BE2C (cell line): ENCODE measurements around the gene QTRT2. TPM values are rescaled to one million over a fixed set of nuclear protein-coding genes. Genes with fewer than 3 reads are reported as not detected.

Experiments used
- DNase-seq: peaks from one replicate; pipeline ENCODE4 v3.0.0-alpha.2; 2020
- H3K27me3 ChIP-seq: fragments of 250-450 bp; sonication (Bioruptor Pico); 2 replicates; pipeline ENCODE4 v1.5.1; 2020; ENCODE audit warnings: mild to moderate bottlenecking
- H3K36me3 ChIP-seq: fragments of 250-450 bp; sonication (Bioruptor Pico); 2 replicates; pipeline ENCODE4 v1.5.1; 2020; ENCODE audit warnings: mild to moderate bottlenecking
- H3K4me1 ChIP-seq: fragments of 250-450 bp; sonication (Bioruptor Pico); 2 replicates; pipeline ENCODE4 v1.5.1; 2020
- H3K4me3 ChIP-seq: 2 replicates; pipeline ENCODE4 v1.5.1; 2011; ENCODE audit warnings: low read depth, low read length
- H3K9me3 ChIP-seq: fragments of 250-450 bp; sonication (Bioruptor Pico); 2 replicates; pipeline ENCODE4 v1.5.1; 2020
- CTCF ChIP-seq: IDR thresholded peaks from 2 replicates; pipeline ENCODE4 v1.5.1; 2012; ENCODE audit warnings: mild to moderate bottlenecking, low read depth, low read length
- polyA plus RNA-seq: library from polyadenylated mRNA; unstranded; fragments of >200 nt; gene quantifications from one replicate; pipeline ENCODE4 v1.2.1, GENCODE V29; 2012; ENCODE audit warnings: low read depth, missing spikeins; ENCODE audit not compliant: insufficient read length, insufficient read depth

The QTRT2 gene
- polyA plus RNA-seq: 14.6 TPM

- no peak for TF ChIP-seq CTCF
- no peaks in the 10 kb centered on the region; the same call in 1 of the 2 replicates for H3K27me3 ChIP-seq
Measured at GRCh38 chr3:114056130-114057010, at the start of gene QTRT2, which contains the start of gene CCDC191. QTRT2 (plus strand) TSS chr3:114056737; CDS start chr3:114065258, 8,521 bp downstream. CCDC191 (minus strand) TSS chr3:114056526; CDS start chr3:114056466, 60 bp downstream.

GRCh38 chr3:114011059-114011797, 45.3 kb upstream of the QTRT2 start:
- no peaks in the 10 kb centered on the region for H3K4me1 ChIP-seq
- TF ChIP-seq CTCF: no peak
- no peaks in the 10 kb centered on the region for H3K9me3 ChIP-seq
- H3K4me3 ChIP-seq: no peak overlapping the region
- H3K36me3 ChIP-seq: no peaks in the 10 kb centered on the region
- H3K27me3 ChIP-seq: peaks cover 5% of the 10 kb centered on the region; the same call in 1 of the 2 replicates
- DNase-seq: no peak

More at GRCh38 chr3:114056130-114057010, at the start of gene QTRT2, which contains the start of gene CCDC191:
- H3K4me3 ChIP-seq: peak within 1 kb of the TSS; percentile 92
- no peaks in the 10 kb centered on the region for H3K9me3 ChIP-seq
- H3K4me1 ChIP-seq: no peaks in the 10 kb centered on the region
- no peaks in the 10 kb centered on the region for H3K36me3 ChIP-seq
- DNase-seq: peak; percentile 98

- H3K36me3 ChIP-seq: no peaks in the 10 kb centered on the region
- H3K4me3 ChIP-seq: no peak overlapping the region
- no peaks in the 10 kb centered on the region for H3K9me3 ChIP-seq
- H3K4me1 ChIP-seq: no peaks in the 10 kb centered on the region
- H3K27me3 ChIP-seq: peaks cover 8% of the 10 kb centered on the region
- no peak for DNase-seq
- TF ChIP-seq CTCF: no peak
Measured at GRCh38 chr3:114014211-114014610, 42.3 kb upstream of the QTRT2 start.

GRCh38 chr3:114019486-114019885, 37.1 kb upstream of the QTRT2 start:
- H3K36me3 ChIP-seq: no peaks in the 10 kb centered on the region
- H3K4me1 ChIP-seq: no peaks in the 10 kb centered on the region
- no peak for DNase-seq
- H3K4me3 ChIP-seq: no peak overlapping the region
- no peak for TF ChIP-seq CTCF
- no peaks in the 10 kb centered on the region for H3K9me3 ChIP-seq
- H3K27me3 ChIP-seq: peaks cover 3% of the 10 kb centered on the region

- H3K9me3 ChIP-seq: no peaks in the 10 kb centered on the region
- H3K4me1 ChIP-seq: no peaks in the 10 kb centered on the region
- TF ChIP-seq CTCF: no peak
- H3K27me3 ChIP-seq: peaks cover 3% of the 10 kb centered on the region
- DNase-seq: no peak
- no peaks in the 10 kb centered on the region for H3K36me3 ChIP-seq
- no peak overlapping the region for H3K4me3 ChIP-seq
Measured at GRCh38 chr3:114020907-114021306, 35.6 kb upstream of the QTRT2 start.
